ENCODE results near the gene SLC25A24.

DNA sequence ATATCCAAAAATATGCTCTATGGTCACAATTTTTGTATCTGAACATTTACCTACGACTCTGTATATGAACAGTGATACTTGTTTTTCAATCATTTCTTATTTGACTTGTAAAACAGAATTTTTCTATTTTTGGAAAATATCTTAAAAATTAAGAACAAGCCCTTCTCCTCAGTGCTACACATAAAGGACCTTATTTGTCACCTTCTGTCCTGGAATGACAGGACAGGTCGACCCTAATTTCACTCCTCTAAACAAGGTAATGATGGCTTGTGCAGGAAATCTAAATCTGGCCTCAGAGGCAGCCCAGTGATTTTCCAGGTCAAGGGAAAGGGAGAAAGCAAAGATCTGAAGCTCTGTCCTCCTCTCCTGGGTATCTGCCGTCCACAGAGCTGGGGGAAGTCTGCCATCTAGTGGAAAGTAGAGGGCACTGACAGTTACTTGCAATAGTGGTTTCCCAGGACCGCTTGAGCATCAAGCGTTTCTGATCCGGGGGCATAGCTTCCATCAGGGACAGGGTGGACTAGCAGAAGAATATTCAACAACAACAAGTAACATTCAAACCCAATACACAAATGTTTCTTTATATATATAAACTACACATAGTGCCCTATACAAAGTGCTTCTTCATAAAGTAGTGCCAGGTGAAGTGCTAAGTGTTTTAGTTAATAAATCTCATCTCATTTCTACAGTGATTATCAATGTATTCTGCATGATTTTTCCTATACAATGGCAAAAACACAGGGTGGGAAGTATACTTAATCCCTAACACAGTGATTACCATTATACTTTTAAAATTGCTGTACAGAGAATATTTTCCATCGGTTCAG, 74.6 kb downstream of the SLC25A24 start:
- peak; percentile 99 for TF ChIP-seq CTCF (IDR thresholded peaks at IDR 0.05; ENCODE audit: borderline replicate concordance, extremely low read depth, low read length, poor library complexity, severe bottlenecking)
- no peak for TF ChIP-seq EZH2 (IDR thresholded peaks at IDR 0.05; ENCODE audit: borderline replicate concordance, low read depth, low read length, severe bottlenecking)

Measured in DND-41 (cell line).